GM12872 (cell line): Measurements from ENCODE around the gene MIER2.

ENCODE experiments used
- TF ChIP-seq, protein P1 (sequence below): IDR thresholded peaks from 3 replicates; pipeline ENCODE4 v1.5.1; 2011; ENCODE audit warnings: low read depth, mild to moderate bottlenecking, low read length, moderate library complexity; ENCODE audit not compliant: insufficient read depth

MIER2 gene

DNA sequence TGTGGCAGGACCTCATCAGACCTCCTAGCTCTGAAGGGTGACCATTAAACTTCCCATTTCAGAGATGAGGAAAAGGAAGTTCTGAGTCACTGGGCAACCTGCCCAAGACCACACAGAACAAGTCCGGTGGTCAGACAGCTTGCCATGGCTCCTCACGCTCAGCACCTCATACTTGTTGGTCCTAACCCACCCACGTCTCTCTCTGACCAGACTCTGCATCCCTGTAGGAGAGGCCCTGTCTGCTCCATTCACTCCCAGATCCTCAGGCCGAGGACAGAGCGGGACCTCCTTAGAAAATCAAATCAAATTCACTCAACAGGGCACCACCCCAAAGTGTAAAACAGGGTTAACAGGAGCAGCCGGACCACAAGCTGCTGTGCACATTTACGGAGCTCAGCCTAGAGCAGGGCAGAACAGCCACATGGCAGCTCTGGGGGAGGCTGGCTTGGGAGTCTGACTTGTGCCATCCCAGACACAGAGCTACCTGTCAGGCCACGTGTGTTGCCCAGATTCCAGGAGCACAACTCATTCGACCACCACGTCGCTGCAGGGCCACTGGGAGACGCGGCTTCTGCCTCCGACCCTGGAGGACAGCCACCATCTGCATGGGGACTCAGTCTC is 1.7 kb downstream of the MIER2 start:
- TF ChIP-seq, protein P1, sequence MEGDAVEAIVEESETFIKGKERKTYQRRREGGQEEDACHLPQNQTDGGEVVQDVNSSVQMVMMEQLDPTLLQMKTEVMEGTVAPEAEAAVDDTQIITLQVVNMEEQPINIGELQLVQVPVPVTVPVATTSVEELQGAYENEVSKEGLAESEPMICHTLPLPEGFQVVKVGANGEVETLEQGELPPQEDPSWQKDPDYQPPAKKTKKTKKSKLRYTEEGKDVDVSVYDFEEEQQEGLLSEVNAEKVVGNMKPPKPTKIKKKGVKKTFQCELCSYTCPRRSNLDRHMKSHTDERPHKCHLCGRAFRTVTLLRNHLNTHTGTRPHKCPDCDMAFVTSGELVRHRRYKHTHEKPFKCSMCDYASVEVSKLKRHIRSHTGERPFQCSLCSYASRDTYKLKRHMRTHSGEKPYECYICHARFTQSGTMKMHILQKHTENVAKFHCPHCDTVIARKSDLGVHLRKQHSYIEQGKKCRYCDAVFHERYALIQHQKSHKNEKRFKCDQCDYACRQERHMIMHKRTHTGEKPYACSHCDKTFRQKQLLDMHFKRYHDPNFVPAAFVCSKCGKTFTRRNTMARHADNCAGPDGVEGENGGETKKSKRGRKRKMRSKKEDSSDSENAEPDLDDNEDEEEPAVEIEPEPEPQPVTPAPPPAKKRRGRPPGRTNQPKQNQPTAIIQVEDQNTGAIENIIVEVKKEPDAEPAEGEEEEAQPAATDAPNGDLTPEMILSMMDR = no peak

DNA sequence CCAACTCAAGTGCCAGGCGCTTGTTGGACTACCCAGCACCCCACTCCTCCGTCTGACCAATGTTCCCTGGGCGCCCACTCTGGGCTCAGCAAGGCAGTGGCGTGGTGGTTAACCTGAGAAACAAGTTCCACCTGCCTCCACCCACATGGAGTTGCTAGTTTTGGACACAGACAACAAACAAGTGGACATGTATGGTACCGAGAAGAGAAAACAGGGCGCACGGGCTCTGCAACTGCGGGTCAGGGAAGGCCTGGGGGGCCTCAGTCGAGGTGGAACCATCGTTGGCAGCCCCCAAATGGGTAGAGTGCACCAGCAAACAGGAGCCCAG is 2.5 kb downstream of the MIER2 start:
- TF ChIP-seq, protein P1 = no peak

DNA sequence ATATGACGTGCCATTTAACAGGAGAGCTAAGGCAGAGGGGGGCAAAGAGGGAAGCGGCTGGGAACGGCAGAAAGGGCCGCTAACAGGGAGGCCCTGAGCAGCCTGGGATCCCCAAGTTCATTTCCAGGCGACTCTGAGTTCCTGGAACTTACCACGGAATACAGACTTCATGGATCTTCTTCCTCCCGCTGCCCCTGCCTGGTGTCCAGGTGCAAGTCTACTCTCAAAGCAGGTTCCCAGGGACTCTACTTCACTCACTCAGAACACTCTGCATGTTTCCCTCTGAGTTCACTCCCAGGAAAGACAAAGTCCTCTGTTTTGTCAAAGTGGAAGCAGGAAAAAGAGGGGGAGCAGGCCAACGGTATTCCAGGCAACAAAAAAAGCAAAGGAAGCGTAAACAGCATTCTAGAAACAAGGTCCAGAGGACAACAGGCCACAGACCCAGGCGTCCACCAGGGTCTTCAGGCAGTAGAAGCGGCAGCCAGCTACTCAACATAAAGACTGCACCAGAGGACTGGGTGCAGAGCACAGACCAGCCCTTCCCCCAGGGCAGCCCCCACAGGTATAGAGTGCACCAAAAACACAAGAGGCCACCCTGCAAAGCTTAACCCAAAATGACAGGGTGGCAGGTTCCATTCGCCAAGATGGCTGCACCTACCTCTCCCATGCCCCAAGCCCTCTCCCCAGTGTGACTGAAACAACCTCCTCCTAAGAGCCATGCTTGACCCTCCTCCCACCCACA is 3.0 kb downstream of the MIER2 start:
- TF ChIP-seq, protein P1 = no peak

DNA sequence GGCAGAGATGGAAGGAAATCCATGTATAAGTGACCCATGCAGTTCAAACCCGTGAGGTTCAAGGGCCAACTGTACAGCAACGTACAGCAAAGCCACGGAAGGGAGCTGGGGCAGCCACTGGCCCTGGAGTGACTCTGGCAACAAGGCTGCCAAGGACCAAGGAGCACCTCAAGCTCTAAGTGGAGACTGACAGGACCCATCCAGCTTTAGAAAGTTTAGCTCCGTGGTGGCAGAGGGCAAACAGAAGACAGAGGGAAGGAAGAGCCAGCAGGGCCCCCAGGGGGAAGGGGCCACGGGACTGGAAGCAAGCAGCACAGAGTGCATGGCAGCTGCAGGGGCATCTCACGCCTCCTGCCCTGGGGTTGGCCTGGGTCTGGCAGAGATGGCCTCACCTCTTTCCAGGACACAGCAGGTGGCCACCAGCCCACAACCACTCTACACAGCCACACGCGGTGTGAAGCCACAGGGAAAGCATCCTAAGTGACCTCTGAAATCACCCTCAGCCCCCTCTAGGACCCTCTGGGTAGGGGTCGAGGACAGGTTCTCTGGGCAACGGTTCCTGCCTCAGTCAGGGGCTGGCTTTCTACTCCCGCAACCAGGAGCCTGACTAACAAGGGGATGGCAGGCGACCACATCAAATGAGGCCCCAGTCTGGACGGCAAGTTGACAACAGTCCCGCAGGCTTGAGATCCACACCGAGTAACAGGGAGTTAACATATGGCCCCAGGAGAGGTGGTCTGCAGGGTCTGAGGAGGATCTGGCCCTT is 3.8 kb downstream of the MIER2 start:
- TF ChIP-seq, protein P1 = no peak

DNA sequence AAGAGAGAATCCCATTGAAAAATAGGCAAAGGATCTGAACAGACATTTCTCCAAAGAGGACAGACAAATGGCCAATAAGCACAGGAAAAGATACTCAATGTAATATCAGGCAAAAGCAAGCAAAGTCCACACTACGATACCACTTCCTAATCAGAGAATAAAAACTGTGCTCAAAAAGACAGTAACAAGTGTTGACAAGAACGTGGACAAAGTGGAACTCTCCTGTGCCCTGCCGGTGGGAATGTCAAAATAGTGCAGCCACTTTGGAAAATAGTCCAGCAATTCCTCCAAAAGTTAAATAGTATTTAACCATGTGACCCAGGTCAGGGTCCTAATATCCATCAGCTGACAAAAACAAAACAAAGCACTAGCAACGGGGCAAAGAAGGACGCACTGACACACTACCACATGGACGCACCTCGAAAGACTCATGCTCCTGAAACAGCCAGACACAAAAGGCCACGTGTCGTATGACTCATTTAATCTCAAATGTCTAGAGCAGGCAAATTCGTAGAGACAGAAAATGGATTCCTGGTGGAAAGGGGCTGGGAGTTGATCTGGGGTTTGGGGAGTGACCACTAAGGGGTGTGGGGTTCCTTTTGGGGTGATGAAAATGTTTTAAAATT is 5.2 kb downstream of the MIER2 start:
- TF ChIP-seq, protein P1 = no peak

DNA sequence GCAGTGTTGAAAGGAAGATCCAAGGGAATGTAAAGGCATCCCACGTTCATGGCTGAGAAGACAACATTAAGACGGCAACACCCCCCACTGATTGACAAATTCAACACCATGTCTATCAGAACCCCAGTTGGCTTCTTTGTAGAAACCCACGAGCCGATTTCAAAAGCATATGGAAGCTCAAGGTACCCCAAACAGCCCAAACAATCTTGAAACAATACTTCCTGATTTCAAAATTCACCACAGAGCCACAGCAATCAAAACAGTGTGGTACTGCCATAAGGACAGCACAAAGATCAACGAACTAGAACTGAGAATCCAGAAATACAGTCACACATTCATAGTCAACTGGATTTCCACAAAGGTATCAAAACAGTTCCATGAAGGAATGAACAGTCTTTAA is 6.2 kb downstream of the MIER2 start:
- TF ChIP-seq, protein P1 = no peak

DNA sequence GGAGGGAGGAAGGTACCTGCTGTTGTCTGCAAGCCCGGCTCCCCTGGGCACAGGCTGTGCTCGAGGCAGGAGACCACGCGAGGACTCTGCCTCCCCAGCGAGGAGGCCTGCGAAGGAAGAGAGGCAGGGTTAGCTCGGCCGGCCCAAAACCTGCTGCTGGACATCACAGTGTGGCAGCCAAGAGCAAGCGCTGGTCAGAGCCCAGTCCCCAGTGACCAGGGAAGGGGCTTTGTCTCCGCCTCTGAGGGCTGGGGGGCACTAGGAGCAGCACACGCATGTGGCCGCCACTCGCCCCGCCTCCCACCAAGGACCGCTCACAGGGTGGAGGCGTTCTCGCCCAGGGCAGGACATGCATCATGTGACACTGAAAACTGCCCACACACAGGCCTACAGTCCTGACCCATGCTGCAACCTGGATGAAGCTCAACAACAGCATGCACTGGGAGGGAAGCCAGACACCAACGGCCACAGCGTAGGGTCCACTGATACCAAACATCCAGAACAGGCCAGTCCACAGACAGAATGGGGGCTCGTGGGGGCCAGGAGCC is 8.5 kb downstream of the MIER2 start:
- TF ChIP-seq, protein P1 = no peak
